HCT116 (cell line): ENCODE results near the gene AP3B1. TPM values are rescaled to one million over a fixed set of nuclear protein-coding genes. Genes with fewer than 3 reads are reported as not detected.

ENCODE experiments used
- ATAC-seq: fragments of 200-7000 bp; cut with Tn5 transposase; 2 replicates; pipeline ENCODE4 v1.9.1; 2020; ENCODE audit warnings: mild to moderate bottlenecking, moderate library complexity
- BruUV-seq: library from RNA; stranded (reverse); fragments of 400-500 nt; replicated peaks from 2 replicates; lab custom pipeline; 2021; lab: Mats Ljungman, UMichigan
- CTCF ChIA-PET: fragments of 300-600 bp; sonication (Branson Sonifier 250); formaldehyde crosslinking; loops from one replicate; lab custom pipeline; 2021; ENCODE audit warnings: antibody characterized with exemption; lab: Charles Lee
- POLR2A ChIA-PET: fragments of 300-600, 350-600 bp; sonication (Branson Sonifier 250); formaldehyde crosslinking; loops from one replicate; lab custom pipeline; 2021; ENCODE audit warnings: antibody characterized with exemption; lab: Charles Lee
- RAD21 ChIA-PET, 2 experiments: fragments of 300-600 bp; sonication (Branson Sonifier 250); formaldehyde crosslinking; loops; one replicate each; lab custom pipeline; 2023; ENCODE audit warnings: low total read pairs in 2 of 2; ENCODE audit not compliant: uncharacterized antibody in 2 of 2, unreplicated experiment in 2 of 2, low non-redundant PET in 1 of 2; lab: Charles Lee
- DNase-seq: peaks from one replicate; pipeline ENCODE4 v3.0.0-alpha.2; 2010; ENCODE audit warnings: low read depth, low spot score
- H2AFZ ChIP-seq: fragments of 200-600 bp; shearing (Covaris generic), sonication (generic); 2 replicates; pipeline ENCODE4 v1.6.1; 2017; ENCODE audit warnings: low read depth, mixed run types, mixed read lengths, antibody characterized with exemption, low read length; ENCODE audit not compliant: poor library complexity, severe bottlenecking
- H3K27ac ChIP-seq: 2 replicates; pipeline ENCODE4 v1.5.1; 2012; ENCODE audit warnings: low read depth, low read length
- H3K27me3 ChIP-seq: fragments of 200-600 bp; sonication (generic); 2 replicates; pipeline ENCODE4 v1.6.1; 2016; ENCODE audit warnings: mixed run types, low read length, mixed read lengths; ENCODE audit not compliant: insufficient read depth
- H3K36me3 ChIP-seq, 2 experiments: fragments of 200-500 bp in 1 of 2; fragments of 200-600 bp in 1 of 2; sonication (Bioruptor generic) in 1 of 2; sonication (generic) in 1 of 2; 2 replicates each; pipeline versions ENCODE4 v1.5.1 to v1.6.1; 2014 to 2016; ENCODE audit warnings: low read length in 2 of 2, inconsistent platforms in 1 of 2, mixed read lengths in 1 of 2, mixed run types in 1 of 2; ENCODE audit not compliant: insufficient read depth in 2 of 2, control insufficient read depth in 1 of 2
- H3K4me1 ChIP-seq, 2 experiments: fragments of 200-600 bp in 1 of 2; sonication (generic) in 1 of 2; 2 replicates each; pipeline versions ENCODE4 v1.5.1 to v1.6.1; 2012 to 2017; ENCODE audit warnings: low read length in 2 of 2, inconsistent platforms in 1 of 2, mild to moderate bottlenecking in 1 of 2, mixed read lengths in 1 of 2, mixed run types in 1 of 2, moderate library complexity in 1 of 2; ENCODE audit not compliant: insufficient read depth in 2 of 2, control insufficient read depth in 1 of 2
- H3K4me2 ChIP-seq: fragments of 200-600 bp; sonication (generic); 2 replicates; pipeline ENCODE4 v1.6.1; 2017; ENCODE audit warnings: mixed run types, low read length, mixed read lengths
- H3K4me3 ChIP-seq, 2 experiments: fragments of 200-600 bp in 1 of 2; sonication (generic) in 1 of 2; replicated peaks in 1 of 2; 2 replicates each; pipeline ENCODE4 v1.5.1; 2011 to 2016; ENCODE audit warnings: low read length in 2 of 2, control low read depth in 1 of 2, low read depth in 1 of 2, mild to moderate bottlenecking in 1 of 2, mixed read lengths in 1 of 2, mixed run types in 1 of 2
- H3K79me2 ChIP-seq: fragments of 200-600 bp; sonication (generic); 2 replicates; pipeline ENCODE4 v1.6.1; 2017; ENCODE audit warnings: mild to moderate bottlenecking, mixed run types, low read length, moderate library complexity, mixed read lengths; ENCODE audit not compliant: insufficient read depth
- H3K9ac ChIP-seq: fragments of 200-600 bp; sonication (generic); 2 replicates; pipeline ENCODE4 v1.6.1; 2016; ENCODE audit warnings: low read length, mixed read lengths
- H3K9me2 ChIP-seq: fragments of 200-600 bp; sonication (generic), shearing (Covaris generic); 2 replicates; pipeline ENCODE4 v1.6.1; 2017; ENCODE audit warnings: mixed run types, mild to moderate bottlenecking, moderate library complexity; ENCODE audit not compliant: insufficient read depth
- H3K9me3 ChIP-seq, 2 experiments: fragments of 200-500 bp in 1 of 2; fragments of 200-600 bp in 1 of 2; sonication (Bioruptor generic) in 1 of 2; sonication (generic) in 1 of 2; 2 replicates each; pipeline ENCODE4 v1.6.1; 2014 to 2017; ENCODE audit warnings: low read length in 2 of 2, mixed read lengths in 2 of 2, inconsistent platforms in 1 of 2, low read depth in 1 of 2, mild to moderate bottlenecking in 1 of 2, mixed run types in 1 of 2, moderate library complexity in 1 of 2; ENCODE audit not compliant: control insufficient read depth in 1 of 2, insufficient read depth in 1 of 2
- H4K20me1 ChIP-seq: fragments of 200-600 bp; sonication (generic), shearing (Covaris generic); 2 replicates; pipeline ENCODE4 v1.6.1; 2017; ENCODE audit warnings: mixed run types, mild to moderate bottlenecking, moderate library complexity; ENCODE audit not compliant: insufficient read depth
- ATF3 ChIP-seq: IDR thresholded peaks from 2 replicates; pipeline ENCODE4 v1.6.1; 2012
- CBX3 ChIP-seq: IDR thresholded peaks from 2 replicates; pipeline ENCODE4 v1.6.1; 2012; ENCODE audit warnings: low read depth
- CEBPB ChIP-seq: IDR thresholded peaks from 2 replicates; pipeline ENCODE4 v1.6.1; 2012; ENCODE audit warnings: low read depth
- EGR1 ChIP-seq: IDR thresholded peaks from 2 replicates; pipeline ENCODE4 v1.6.1; 2012; ENCODE audit warnings: low read depth
- ELF1 ChIP-seq: IDR thresholded peaks from 2 replicates; pipeline ENCODE4 v1.6.1; 2012; ENCODE audit warnings: low read depth, borderline replicate concordance
- EZH2 ChIP-seq: fragments of 200-600 bp; sonication (generic); IDR thresholded peaks from 2 replicates; pipeline ENCODE4 v1.6.1; 2017; ENCODE audit warnings: antibody characterized with exemption, mixed run types
- EZH2phosphoT487 ChIP-seq: fragments of 200-600 bp; IDR thresholded peaks from 2 replicates; pipeline ENCODE4 v1.6.1; 2018; ENCODE audit warnings: antibody characterized with exemption, borderline replicate concordance
- FOSL1 ChIP-seq: IDR thresholded peaks from 2 replicates; pipeline ENCODE4 v1.6.1; 2012; ENCODE audit warnings: low read depth
- JUND ChIP-seq: IDR thresholded peaks from 2 replicates; pipeline ENCODE4 v1.6.1; 2012
- POLR2AphosphoS5 ChIP-seq: IDR thresholded peaks from 2 replicates; pipeline ENCODE4 v1.6.1; 2011; ENCODE audit warnings: mild to moderate bottlenecking, low read depth, low read length, moderate library complexity
- SRF ChIP-seq: IDR thresholded peaks from 2 replicates; pipeline ENCODE4 v1.6.1; 2012; ENCODE audit warnings: low read depth
- TCF7L2 ChIP-seq: IDR thresholded peaks from 2 replicates; pipeline ENCODE4 v1.7.0; 2011; ENCODE audit warnings: borderline replicate concordance, inconsistent platforms; ENCODE audit not compliant: insufficient read depth, insufficient read length; ENCODE audit errors: extremely low read depth
- YY1 ChIP-seq: IDR thresholded peaks from 2 replicates; pipeline ENCODE4 v1.6.1; 2011; ENCODE audit warnings: low read length, low read depth, moderate library complexity, mild to moderate bottlenecking; ENCODE audit not compliant: insufficient replicate concordance; ENCODE audit errors: extremely low read depth
- ZNF274 ChIP-seq: fragments of 200-500 bp; sonication (Bioruptor generic); IDR thresholded peaks from 2 replicates; pipeline ENCODE4 v1.6.1; 2014; ENCODE audit warnings: mild to moderate bottlenecking, low read depth, low read length, inconsistent platforms
- intact Hi-C: fragments of 100-400 bp; cut with micrococcal nuclease; formaldehyde crosslinking; loops from 2 replicates; pipeline ENCODE4 v1.10.0; 2022
- total RNA-seq: library from RNA; stranded (reverse); gene quantifications from one replicate; pipeline ENCODE4 v1.2.1, GENCODE V29; 2021; ENCODE audit not compliant: unreplicated experiment
- TF ChIP-seq, protein P1 (sequence below): IDR thresholded peaks from 2 replicates; pipeline ENCODE4 v1.6.1; 2012
- TF ChIP-seq, protein P2 (sequence below), 3 experiments: fragments of 200-600 bp in 1 of 3; sonication (generic) in 1 of 3; IDR thresholded peaks in 2 of 3; conservative IDR thresholded peaks in 1 of 3; 2 replicates each; pipeline ENCODE4 v1.5.1; 2012 to 2017; ENCODE audit warnings: low read depth in 2 of 3, low read length in 2 of 3, antibody characterized with exemption in 1 of 3, borderline replicate concordance in 1 of 3, control low read depth in 1 of 3, mild to moderate bottlenecking in 1 of 3, mixed read lengths in 1 of 3, mixed run types in 1 of 3, moderate library complexity in 1 of 3; ENCODE audit not compliant: insufficient read depth in 1 of 3

The AP3B1 gene
- total RNA-seq, 1 experiment from 2014 or later: 54.5 TPM

DNA sequence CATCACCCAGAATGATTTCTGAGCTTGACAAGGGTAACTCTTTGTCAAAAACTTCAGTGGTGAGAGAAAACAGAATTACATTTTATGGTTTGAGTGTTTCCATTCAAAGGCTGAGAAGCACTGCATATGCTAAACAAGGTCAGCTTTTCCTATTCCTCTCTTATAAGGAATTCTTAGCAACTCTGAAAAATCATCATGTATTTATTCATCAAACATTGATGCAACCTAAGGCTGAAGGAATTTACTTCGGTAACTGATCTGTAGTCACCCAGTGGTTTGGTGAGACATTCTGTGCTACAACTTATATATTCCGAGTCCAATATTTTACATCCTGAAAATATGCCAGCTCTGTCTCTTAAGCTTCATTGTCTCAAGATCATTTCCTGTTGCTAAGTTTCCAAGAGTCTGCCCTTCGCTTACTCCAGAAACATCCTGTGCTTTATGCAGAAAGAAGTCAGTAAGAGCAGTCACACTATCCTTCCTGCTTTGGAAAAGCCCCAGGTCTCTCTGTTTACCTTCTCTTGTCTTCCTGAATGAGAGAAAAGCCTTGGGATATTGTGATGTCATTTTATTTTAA, 341.8 kb downstream of the AP3B1 start:
- Histone ChIP-seq H3K4me2 (no peak overlapping the region), H3K27ac (no peak overlapping the region), H3K9me2 (no peaks in the 10 kb centered on the region), H3K4me3 (no peak overlapping the region), H3K9me3 (no peaks in the 10 kb centered on the region), H2AFZ (no peak overlapping the region), H3K4me1 (no peaks in the 10 kb centered on the region), H4K20me1 (no peaks in the 10 kb centered on the region), H3K27me3 (no peaks in the 10 kb centered on the region), H3K36me3 (no peaks in the 10 kb centered on the region), H3K79me2 (no peaks in the 10 kb centered on the region), H3K9ac (no peak overlapping the region)
- POLR2A ChIA-PET: no interaction called here
- ATAC-seq (no peak), DNase-seq (no peak)
- CTCF ChIA-PET: no interaction called here
- TF ChIP-seq, protein P1, sequence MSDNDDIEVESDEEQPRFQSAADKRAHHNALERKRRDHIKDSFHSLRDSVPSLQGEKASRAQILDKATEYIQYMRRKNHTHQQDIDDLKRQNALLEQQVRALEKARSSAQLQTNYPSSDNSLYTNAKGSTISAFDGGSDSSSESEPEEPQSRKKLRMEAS: no peak
- TF ChIP-seq ELF1 (no peak), EGR1 (no peak), CBX3 (no peak), POLR2AphosphoS5 (no peak), YY1 (no peak), SRF (no peak), ZNF274 (no peak), ATF3 (no peak), FOSL1 (no peak), JUND (no peak), TCF7L2 (no peak), EZH2phosphoT487 (no peak), EZH2 (no peak), CEBPB (no peak)
- TF ChIP-seq, protein P2, sequence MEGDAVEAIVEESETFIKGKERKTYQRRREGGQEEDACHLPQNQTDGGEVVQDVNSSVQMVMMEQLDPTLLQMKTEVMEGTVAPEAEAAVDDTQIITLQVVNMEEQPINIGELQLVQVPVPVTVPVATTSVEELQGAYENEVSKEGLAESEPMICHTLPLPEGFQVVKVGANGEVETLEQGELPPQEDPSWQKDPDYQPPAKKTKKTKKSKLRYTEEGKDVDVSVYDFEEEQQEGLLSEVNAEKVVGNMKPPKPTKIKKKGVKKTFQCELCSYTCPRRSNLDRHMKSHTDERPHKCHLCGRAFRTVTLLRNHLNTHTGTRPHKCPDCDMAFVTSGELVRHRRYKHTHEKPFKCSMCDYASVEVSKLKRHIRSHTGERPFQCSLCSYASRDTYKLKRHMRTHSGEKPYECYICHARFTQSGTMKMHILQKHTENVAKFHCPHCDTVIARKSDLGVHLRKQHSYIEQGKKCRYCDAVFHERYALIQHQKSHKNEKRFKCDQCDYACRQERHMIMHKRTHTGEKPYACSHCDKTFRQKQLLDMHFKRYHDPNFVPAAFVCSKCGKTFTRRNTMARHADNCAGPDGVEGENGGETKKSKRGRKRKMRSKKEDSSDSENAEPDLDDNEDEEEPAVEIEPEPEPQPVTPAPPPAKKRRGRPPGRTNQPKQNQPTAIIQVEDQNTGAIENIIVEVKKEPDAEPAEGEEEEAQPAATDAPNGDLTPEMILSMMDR (IDR thresholded peaks at IDR 0.05 in 2 of 3, conservative IDR thresholded peaks at IDR 0.05 in 1 of 3; ENCODE audit: borderline replicate concordance in 1 of 3, insufficient read depth in 1 of 3, low read depth in 2 of 3, low read length in 2 of 3): no peak
- no TSS peak for BruUV-seq
- intact Hi-C loops: no loop called here
- RAD21 ChIA-PET: no interaction called here

Other genes starting within 250 kb of the AP3B1 start
- gene SCAMP1, start 65.9 kb upstream of the AP3B1 start, total RNA-seq: 46.4 TPM